HG03520 (cell line): Measurements from ENCODE around the gene SREBF2.

Experiments used
- ATAC-seq: cut with Tn5 transposase; IDR thresholded peaks from one replicate; pipeline ENCODE4 v1.9.1; 2021; ENCODE audit warnings: mild to moderate bottlenecking, moderate library complexity; ENCODE audit not compliant: unreplicated experiment

Gene SREBF2

DNA sequence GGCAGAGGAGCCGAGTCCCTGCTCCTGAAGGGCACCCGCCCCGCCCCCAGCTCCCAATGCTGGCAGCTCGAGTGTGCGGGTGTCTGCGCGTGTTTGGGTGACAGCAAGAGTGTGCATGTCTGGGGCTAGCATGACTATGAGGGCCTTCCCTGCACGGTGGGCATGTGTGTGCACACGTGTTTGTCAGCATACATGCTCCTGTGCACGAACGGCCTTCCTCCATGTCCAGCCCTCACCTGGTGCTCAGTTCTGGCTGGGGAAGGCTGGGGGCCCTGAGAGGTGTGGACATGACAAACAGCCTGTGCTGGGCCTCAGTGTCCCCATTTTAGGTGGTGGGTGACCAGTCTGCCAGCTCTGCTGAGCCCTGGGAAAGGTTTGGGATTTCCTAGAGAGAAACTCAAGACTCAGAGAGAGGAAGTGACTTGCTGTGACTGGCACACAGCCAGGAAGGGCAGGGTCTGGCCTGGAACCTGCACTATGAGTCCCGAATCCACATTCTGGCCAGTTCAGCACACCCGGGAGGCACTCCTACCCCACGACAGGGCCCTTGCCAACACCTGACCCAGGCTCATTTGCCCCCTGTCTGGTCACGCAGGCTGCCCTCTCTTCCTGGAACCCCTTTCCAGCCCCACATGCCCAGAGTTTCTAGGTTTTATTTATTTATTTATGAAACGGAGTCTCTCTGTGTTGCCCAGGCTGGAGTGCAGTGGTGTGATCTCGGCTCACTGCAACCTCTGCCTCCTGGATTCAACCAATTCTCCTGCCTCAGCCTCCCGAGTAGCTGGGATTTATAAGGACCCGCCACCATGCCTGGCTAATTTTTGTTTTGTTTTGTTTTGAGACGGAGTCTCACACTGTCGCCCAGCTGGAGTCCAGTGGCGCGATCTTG is 85.2 kb downstream of the SREBF2 start:
- no peak for ATAC-seq

DNA sequence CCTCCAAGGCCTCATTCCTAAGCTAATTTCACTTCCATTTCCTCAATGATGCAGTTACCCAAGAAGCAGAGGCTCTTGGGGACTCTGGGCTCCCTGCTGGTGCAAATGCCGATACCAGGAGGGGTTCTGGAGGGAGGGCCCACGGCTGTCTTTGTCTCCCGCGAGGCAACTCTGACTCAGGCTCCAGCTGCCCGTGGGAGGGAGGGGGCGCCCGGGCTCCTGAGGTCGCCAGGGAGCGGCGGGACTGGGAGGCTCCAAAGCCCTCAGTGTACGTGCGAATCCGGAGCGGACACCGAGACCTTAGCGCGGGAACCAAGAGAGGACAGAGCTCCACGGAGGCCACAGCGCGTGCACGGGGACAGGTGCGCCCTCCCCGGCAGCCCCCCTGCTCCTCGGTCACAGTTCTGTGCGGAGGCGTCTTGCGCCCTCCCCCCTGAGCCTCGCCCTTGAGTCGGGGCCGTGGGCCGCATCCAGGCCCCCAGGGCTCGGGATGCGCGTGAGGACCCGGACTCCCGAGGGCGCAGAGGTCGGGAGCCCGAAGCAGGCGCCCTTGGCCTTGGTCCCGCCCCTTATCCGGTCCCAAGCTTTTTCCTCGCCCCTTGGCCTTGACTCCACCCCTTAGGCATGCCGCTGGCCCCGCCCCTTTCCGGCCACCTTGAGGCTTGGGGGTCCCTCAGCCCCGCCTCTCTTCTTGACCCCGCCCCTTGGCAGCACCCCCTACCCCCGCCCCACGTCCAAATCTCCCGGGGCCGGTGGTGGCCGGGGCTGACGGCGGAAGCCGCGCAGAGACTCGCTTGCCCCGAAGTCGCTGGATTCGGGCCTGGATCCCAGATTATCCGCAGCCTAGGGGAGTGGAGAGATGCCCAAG is 86.7 kb downstream of the SREBF2 start:
- ATAC-seq: peak; percentile 41

DNA sequence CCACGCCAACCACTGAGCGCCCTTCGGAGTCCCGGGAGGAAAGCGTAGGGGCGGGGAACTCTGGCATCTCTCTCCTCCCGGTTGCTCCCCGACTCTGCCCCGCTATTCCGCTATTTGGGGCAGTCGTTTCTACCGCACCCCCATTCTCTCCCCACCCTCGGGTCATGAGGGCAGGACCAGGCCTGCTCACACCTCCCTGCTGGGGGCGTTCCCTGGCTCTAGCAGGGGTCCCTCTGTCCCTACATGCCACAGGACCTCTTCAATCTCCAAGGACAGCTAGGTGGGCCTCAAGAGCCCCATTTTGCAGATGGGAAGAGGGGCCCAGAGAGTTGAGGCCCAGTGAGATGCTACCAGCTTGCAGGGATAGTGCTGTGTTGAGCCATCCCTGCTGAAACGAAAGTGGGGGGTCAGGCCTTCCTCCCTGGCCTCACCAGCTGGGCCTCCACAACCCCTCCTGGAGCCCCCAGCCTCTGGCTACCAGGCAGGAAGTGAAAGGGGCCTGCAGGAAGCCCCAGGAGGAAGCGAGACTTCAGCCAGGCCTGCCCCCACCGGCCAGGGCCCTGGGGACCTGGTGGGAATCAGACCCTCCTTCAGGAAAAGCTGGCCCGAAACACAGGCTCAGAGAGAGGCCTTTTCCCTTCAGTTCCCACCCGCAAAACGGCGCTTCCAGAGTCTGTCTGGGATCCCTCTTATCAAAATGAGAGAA is 87.5 kb downstream of the SREBF2 start:
- ATAC-seq: peak; percentile 25

DNA sequence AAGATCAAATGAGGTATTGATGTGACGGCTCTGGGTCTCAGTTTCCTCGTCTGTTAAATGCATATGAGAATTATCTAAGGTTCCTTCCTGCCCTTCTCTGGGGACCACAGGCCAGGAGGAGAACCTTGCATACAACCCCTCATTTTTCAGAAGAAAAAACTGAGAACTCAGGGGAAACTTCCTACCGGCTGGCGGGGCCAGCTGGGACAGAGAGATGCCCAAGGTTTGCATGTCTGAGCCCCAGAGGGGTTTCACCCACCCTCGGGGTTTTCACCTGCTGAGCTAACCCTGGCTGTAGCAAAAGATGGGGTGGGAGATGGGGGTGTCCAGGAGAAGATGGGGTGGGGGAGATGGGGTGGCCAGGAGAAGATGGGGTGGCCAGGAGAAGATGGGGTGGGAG is 89.4 kb downstream of the SREBF2 start:
- no peak for ATAC-seq

DNA sequence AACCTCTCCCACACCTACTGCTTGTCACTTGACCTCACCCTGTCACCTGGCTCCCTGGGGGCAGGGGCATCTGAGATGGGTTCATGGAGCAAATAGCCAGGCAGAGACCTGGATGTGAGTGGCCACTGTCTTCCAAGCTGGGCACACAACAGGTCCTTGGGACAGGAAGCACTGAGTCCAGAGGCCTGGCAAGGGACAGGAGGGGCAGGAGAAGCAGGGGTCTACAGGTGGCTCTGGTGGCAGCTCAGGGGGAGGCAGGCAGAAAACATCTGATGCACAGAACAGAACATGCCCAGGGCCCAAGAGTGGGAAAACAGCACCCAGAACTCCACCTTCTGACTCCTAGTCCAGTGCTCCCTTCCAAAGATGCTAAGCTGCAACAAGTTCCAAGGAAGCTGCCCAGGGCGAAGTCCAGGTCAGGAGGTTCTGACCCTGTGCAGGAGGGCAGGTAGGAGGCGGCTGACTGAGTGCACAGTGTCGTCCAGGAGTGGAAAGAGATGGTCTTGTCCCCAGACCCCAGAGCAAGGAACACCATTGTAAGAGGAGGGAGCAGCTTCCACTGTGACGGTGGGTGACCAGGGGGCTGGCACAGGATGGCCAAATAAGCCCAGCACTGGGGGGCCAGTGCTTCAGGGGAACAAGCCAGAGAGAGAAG is 90.2 kb downstream of the SREBF2 start:
- ATAC-seq: no peak

DNA sequence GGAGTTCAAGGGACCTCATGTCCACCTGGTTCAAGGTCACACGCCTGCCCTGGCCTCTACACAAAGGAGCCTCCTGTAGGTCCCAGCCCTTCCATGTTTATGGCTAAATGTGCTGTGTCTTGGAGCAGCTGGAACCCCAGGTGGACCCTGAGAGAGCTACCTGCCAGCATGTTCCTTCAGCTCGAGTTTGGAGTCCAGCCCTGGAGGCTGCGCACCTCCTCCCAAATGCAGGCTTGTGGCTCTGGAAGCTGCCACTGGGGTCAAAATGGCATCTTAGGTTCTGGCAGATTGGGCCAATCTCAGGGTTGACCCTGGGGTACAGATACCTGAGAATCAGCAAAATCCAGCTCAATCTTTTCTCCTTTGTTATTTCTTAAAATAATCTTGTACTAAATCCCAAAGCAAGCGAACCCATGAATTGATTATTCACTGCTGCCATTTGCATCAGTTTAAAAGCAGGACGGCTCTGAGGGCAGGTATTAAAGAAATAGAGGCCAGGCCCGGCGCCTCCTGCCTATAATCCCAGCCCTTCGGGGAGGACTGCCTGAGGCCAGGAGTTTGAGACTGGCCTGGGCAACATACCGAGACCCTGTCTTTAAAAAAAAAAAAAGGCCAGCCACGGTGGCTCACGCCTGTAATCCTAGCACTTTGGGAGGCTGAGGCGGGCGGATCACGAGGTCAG is 90.8 kb downstream of the SREBF2 start:
- ATAC-seq: no peak

DNA sequence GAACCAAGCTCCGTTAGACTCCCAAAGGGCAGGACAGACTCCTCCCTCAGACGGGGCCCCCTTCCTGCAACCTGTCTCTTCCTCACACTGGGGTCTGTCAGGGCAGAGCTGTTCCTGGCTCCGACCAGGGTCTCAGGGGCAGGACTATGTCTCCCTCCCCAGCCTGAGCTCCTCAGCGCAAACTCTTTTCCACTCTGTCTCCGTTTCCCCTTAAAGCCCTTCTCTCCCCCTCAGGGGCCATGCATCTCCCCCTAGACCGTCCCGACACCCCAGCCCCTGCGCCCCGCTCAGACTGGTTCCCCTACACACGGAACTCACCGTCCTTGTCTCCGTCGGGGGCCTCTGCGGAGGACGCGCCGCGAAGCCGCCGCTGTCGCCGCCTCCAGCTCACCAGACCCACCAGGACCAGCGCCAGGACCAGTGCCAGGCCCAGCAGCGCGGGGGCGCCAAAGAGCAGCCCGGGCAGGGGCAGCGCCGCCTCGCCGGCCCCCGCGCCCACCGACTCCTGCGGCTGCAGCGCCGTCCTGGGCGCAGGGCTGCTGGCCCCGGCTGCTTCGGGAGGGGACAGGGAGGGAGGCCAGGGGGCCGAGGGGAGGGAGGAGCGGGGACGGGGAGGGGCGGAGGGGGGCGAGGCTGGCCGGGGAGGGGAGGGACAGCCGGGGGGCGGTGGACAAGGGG is 93.0 kb downstream of the SREBF2 start:
- no peak for ATAC-seq

DNA sequence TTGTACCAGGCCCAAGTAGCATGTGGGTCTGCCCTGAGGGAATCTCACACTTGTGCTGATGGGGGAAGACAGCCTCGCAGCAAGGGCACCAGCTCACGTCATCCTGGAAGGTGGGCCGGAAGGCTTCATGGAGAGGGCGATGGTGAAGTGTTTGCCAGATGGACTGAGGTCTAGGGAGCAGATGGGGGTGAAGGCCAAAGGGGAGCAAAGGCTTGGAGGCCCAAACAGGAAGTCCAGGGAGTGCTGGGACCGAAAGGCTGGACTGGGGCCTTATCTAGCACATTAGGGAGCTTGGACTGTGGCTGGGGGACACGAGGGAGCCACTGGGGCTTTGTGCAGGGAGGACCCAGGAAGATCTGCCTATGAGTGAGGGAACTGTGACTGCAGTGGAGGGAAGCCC is 94.9 kb downstream of the SREBF2 start:
- ATAC-seq: no peak

DNA sequence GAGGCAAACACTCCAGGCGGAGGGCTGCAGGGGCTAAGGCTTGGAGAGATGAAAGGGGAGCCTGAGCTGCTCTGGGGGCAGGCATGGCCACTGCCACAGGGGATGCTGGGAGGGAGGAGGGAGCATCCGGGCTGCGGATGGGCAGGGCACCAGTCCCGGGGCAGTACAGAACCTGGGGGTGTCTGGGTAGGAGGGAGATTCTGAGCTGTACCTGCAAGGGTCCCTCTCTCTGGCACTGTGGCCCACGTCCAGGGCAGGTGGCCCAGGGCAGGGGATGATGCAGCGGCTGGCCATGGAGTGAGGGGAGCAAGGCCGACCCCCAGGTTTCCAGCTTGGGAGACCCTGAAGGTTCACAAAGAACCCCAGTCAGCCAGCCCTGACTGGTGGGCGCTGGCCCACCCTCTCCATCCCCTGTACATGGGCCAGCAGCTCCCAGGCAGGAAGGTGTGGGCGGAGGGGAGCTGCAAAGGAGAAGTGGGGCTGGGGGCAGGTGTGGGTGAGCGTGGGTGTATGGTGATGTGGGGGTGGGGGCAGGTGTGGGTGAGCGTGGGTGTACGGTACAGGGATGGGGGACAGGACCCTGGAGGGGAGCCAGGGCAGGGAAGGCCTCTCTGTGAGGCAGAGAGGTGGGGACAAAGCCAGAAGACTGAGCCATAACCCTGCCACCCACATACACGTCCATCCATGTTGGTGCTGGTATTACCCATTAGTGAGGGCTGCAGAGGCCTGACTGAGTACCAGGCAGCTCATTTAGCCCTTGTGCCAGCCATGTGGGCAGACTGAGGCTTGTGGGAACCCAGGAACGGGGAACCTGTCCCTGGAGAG is 95.9 kb downstream of the SREBF2 start:
- ATAC-seq: no peak

DNA sequence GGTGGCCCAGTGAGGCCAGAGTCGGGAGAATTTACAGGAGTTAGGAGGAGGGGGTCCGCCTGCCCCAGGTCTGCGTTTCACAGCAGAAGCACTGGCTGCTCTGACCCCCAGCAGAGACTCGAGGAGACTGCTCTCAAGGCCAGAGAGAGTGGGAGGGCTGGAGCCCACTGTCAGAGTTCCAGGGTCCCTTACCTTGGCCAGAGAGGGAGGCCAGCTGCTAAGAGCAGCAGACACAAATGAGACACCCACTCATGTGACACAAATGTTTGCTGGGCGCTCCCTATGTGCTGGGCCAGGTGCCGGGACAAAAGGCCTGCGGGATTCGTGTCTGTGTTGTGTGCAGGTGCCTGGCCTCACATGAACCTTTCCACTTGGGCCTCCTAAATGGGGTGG is 96.5 kb downstream of the SREBF2 start:
- ATAC-seq: no peak

DNA sequence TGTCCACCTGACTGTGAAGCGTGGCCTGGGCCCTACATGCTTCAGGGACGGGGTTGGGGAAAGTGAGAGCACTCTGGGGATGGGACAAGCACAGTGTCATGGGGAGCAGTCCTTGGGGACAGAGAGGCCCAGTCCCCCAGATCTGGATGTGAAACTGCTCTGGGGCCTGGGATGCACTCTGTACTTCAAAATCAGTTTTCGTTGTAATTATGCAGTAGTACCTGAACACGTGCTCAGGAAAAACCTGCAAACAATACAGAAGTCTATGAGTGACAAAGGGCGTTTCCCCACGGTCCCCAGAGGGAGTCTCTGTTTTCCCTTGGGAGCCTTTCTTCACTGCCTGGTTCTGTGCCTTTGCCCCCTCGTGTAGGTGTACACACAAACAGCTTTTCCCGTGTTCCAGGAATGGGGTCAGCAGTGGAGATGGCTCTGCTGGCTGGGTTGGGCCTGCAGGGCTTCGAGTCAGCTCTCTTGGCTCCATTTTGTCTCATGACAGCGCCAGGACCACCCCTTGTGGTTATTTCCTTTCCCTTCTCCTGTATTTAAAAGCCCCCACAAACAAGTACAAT is 98.9 kb downstream of the SREBF2 start:
- ATAC-seq: no peak

DNA sequence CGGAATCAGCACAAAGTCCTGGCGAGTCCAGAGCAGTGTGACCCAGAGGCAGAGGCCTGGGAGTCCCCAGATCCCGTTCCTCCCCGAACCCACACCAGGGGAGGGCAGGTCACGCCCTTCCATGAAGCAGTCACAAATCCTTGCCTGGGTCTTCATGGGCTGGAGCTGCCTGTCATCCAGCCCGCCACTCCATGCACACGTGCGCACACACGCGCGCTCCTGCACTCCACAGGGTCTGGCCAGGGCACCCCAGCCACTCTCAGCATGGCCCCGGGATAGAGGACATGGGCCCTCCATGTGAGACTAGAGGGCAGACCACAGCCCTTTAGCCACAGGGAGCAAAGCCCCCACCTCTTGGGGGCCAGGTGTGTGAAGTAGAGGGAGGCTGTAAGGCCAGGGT is 99.4 kb downstream of the SREBF2 start:
- no peak for ATAC-seq

DNA sequence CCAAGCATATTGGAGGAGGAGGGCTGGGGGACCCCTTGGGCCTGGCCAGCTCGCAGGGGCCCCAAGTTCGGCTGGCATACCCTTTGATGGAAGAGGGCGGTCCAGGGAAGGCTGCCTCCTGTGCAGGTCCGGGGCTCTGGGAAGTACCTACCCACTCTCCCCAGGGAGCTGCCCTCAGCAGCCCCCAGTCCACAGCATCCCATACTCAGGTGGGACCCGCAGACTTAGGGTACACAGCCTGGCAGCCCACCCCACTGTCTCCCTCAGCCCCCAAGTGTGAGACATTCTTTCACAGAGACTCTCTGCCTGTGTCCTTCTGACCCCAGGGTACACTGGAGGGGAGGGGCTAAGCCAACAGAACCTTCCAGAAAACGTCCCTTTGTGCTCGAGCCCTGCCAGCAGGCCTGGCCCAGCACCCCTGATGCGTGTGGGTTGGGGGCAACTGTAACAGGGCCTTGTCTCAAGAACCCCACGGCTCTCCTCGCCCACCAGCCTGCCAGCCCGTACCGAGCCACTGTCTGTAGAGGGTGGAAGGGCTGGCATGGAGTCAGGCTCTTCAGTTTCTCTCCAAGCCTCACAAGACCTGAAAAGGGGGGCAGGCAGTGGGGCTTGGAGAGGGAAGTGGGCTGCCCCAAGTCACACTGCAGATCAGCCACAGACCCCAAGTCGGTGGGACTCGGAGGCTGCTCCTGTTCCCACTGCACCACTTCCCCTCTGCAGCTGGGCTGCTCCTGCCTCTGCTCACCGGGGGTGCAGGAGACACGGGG is 100.7 kb downstream of the SREBF2 start:
- no peak for ATAC-seq

DNA sequence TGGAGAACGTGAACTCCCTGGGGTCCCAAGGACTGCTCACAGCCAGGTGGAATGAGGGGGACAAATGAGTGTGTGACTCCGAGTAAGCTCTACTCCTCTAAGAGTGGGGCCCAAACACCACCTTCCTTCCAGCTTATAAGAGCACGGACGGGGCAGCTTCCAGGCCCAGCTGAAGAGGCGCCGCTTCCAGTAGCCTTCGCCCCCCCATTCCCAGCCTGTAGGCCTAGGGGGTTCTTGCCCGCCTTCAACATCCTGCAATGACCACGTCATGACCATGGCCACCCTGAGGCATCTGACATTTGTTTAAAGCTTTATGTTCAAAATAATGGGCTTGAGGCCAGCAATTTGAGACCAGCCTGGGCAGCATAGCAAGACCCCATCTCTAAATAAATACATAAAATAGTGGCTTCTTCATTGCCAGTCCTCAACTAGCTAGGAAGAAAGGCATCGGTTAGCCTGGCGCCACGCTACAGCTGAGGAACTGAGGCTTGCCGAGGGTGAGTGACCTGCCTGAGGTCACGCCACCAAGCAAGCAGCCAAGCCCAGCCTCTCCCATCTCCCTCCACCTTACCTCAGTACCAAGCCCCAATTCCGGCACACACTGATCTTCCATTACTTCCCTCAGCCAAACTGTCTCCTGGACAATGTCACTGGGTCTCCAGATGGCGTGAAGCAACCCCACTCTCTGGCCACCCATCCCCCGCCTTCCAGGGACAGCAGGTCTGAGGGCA is 101.5 kb downstream of the SREBF2 start:
- ATAC-seq: no peak

DNA sequence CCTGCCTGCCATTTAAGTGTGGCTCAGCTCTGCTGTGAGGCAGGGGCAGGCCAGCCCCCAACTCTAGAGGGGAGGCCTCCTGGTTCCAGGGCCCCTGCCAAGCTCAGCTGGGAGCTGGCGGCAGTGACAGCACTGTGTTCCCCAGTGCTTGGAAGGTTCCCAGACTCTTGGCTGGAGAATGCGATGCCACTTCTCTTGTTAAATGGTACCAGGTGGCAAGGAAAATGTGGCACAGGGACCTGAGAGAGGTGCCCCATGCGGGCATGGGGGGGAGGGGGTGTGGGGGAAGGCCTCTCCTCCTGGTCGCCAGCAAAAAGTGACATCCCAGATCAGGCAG is 102.1 kb downstream of the SREBF2 start:
- no peak for ATAC-seq

DNA sequence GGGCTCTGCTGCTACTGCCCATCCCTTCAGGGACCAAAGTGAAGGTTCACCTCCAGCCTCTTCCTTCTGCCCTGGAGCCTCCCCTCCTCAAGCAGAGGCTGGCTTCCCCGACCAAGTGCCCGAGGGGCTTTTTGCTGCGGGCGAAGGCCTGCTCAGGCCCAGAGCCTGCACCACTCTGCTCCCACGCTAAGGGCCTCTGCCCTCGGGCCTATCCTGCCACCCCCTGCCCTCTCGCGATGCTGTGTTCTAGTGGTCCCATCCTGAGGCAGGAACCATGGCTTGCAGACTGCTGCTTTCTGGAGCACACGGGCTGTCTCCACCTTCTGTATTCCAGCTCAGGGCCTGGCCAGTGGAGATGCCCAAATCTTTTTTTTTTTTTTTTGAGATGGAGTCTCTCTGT is 102.6 kb downstream of the SREBF2 start:
- ATAC-seq: no peak

DNA sequence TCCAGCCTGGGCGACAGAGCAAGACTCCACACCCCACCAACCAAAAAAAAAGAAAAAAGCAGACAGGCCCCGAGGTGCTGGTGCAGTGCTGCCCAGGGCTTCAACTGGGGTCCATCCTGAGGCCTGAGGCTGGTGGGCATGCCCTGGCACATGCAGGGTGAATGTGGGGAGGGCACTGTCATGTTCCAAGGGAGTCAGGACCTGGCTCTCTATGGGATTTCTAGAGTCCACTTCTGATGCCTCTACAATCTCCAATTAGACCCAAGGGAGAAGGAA is 103.9 kb downstream of the SREBF2 start:
- no peak for ATAC-seq
